Activated CD4-positive, CD25-positive, alpha-beta regulatory T cell treated with anti-CD3 and anti-CD28 coated beads, Interleukin-2, amount 50 U/mL, for 72 hours (primary cell): ENCODE measurements around the gene DICER1.
"Not testable (repeated sequence)": the region's sequence is repeated elsewhere in the genome, so short reads cannot be mapped to it uniquely, and the experiment has no call there.

Experiments
- DNase-seq: peaks from one replicate; pipeline ENCODE4 v3.0.0; 2021

The DICER1 gene

GRCh38 chr14:95183532-95184412, 26.4 kb upstream of the DICER1 start:
- DNase-seq: no peak

GRCh38 chr14:95183082-95183481, 25.8 kb upstream of the DICER1 start:
- no peak for DNase-seq

- no peak for DNase-seq
These were observed 25.1 kb upstream of the DICER1 start for GRCh38 chr14:95182379-95182778.

- DNase-seq: no peak
These were observed 23.8 kb upstream of the DICER1 start for GRCh38 chr14:95180966-95181741.

GRCh38 chr14:95175670-95176069, 18.3 kb upstream of the DICER1 start:
- DNase-seq: not testable (repeated sequence)

DNA sequence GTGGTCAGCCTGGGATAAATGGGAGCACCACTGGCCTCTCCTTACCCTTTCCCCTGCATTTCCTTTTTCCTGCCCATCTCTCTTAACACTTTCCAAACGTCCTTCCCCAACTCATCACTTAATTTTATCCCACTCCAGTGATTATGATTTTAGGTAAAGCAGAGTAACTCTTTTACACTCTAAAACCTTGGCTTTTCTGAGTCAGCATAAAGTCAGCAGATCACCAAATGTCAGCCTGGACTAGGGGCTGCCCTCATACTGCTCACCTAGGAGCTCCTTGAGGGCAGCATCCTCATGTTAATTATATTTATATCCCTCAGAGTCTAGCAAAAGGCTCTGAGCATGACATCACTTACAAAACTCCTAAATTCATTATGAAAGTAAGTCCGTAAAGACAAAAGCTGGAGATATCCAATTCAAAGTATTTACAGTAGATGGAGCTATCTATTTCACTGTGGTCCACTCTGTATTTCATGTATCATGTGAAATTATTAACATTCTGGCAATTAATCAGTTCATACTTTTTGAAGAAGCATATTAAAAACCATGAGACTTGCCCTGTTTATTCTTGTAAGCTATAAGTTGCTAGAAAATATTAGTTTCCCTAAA, 17.0 kb upstream of the DICER1 start:
- no peak for DNase-seq

GRCh38 chr14:95173518-95173917, 16.2 kb upstream of the DICER1 start:
- DNase-seq: no peak

DNA sequence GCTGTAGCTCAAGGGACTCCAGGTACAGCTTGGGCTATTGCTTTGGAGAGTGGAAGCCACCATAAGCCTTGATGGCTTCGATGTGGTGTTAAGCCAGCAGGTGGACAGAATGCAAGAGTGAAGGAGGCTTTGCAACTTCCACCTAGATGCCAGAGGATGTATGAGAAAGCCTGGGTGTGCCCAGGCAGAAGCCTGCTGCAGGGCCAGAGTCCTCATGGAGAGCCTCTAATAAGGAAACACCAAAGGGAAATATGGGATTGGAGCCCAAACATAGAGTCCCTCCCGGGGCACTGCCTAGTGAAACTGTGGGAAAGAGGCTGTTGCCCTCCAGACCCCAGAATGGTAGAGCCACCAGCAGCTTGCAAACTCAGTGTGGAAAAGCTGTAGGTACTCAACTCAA, 9.8 kb upstream of the DICER1 start:
- no peak for DNase-seq

- DNase-seq: no peak
These were observed 8.2 kb upstream of the DICER1 start for GRCh38 chr14:95165517-95165916.

- no peak for DNase-seq
These were observed 7.2 kb upstream of the DICER1 start for GRCh38 chr14:95164506-95164905.

GRCh38 chr14:95163666-95164065, 6.3 kb upstream of the DICER1 start:
- no peak for DNase-seq

- DNase-seq: no peak
These were observed 5.8 kb upstream of the DICER1 start for GRCh38 chr14:95163132-95163531.

- DNase-seq: no peak
These were observed 5.3 kb upstream of the DICER1 start for GRCh38 chr14:95162641-95163040.

DNA sequence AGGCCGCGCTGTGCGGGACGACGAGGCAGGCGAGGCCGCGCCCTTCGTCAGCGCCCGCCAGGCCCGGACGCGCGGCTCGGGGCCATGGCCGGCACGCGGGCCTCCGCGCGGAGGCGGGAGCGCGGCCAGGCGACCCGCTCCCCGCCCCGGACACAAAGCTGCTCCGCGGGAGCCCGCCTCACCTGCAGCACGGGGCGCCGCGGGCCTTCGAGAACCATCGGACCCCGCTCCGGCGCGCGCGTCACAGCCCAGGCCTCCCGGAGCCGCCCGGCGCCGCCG, 342 bp downstream of the DICER1 start:
- no peak for DNase-seq

DNA sequence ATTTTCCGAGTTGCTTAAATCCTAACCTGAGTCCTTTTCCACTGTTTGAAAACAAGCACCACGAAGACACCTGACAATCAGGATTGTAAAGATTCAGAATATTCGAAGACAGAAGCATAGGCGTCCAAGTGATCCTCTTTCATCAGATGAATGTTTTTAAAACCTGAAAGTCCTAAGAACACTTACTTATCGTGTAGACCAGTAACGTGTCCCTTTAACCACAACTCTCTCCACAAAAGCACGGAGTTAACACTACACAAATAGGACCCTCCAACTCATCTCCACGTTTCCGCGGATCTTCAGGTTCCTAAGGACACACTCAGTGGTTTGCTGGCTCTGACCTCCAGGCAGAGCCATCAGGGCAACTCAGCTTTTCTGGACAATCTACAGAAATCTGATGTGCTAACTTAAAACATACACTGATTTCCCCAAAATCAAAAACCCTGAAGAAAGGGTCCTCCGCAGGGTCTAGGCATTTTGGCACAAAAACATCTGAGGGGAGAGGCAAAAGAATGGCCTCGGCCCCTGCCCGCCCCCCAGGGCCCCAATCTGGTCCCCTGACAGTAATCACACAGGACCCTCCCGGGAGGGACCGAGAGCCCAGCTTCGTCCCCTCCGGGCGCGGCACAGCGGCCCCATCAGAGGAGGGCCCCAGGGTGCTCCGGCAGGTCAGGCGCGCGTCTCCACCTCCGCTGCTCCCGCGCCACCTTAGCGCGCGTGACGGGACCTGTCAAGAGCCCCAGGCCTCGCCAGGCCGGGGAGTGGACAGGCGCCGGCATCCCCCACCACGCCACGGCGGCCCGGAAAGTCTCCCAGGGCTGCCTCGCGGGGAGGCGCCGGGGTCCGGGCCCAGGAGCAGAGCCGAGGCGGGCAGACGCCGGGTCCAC, 925 bp downstream of the DICER1 start:
- DNase-seq: peak; percentile 65

DNA sequence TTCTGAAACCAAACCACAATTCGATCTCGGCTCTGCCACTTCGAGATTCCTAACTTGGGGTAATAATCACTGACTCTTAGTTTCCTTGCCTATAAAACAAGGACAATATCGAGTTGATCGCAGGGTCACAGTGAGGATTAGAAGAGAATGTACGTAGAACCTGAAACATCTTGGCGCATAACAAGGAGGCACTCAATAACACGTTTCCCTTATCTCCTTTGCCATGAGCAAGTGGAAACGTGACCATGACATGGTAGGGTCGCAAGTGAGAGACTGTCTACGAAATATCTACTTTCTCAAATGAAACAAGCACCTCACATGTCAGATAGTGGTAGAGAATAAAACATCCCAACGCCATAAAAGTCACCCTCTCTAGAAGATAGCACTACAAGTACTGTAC, 2.3 kb downstream of the DICER1 start:
- no peak for DNase-seq

GRCh38 chr14:95153866-95154265, 3.5 kb downstream of the DICER1 start:
- DNase-seq: no peak

- no peak for DNase-seq
These were observed 5.8 kb downstream of the DICER1 start for GRCh38 chr14:95151561-95151960.

- DNase-seq: no peak
These were observed 6.4 kb downstream of the DICER1 start for GRCh38 chr14:95150910-95151309.

GRCh38 chr14:95149441-95149840, 7.9 kb downstream of the DICER1 start:
- DNase-seq: no peak

DNA sequence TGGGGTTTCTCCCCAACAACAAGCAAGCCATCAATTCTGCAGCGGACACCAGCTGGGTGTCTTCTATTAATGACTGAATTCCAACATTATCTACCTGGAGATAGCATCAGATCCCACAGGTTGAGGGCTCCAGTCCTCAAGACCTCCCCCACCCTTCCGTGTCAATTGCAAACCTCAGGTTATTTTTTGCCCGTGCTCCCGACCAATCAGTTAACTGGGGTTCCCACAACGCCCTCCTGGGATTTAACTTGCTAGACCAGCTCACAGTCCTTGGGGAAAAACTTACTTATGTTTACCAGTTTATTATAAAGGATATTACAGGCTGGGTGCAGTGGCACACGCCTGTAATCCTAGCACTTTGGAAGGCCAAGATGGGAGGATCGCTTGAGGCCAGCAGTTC, 9.7 kb downstream of the DICER1 start:
- DNase-seq: no peak

GRCh38 chr14:95146079-95146771, 11.1 kb downstream of the DICER1 start:
- no peak for DNase-seq
